Fibroblast of skin of right quadriceps (primary cell): ENCODE measurements around the gene ISG15.
"Not testable (repeated sequence)": the region's sequence is repeated elsewhere in the genome, so short reads cannot be mapped to it uniquely, and the experiment has no call there.

ENCODE experiments used
- DNase-seq: peaks from one replicate; pipeline ENCODE4 v3.0.0-alpha.2; 2013

ISG15 gene

GRCh38 chr1:1013922-1014648 lies 788 bp downstream of the ISG15 start:
- peak; percentile 52 for DNase-seq

DNA sequence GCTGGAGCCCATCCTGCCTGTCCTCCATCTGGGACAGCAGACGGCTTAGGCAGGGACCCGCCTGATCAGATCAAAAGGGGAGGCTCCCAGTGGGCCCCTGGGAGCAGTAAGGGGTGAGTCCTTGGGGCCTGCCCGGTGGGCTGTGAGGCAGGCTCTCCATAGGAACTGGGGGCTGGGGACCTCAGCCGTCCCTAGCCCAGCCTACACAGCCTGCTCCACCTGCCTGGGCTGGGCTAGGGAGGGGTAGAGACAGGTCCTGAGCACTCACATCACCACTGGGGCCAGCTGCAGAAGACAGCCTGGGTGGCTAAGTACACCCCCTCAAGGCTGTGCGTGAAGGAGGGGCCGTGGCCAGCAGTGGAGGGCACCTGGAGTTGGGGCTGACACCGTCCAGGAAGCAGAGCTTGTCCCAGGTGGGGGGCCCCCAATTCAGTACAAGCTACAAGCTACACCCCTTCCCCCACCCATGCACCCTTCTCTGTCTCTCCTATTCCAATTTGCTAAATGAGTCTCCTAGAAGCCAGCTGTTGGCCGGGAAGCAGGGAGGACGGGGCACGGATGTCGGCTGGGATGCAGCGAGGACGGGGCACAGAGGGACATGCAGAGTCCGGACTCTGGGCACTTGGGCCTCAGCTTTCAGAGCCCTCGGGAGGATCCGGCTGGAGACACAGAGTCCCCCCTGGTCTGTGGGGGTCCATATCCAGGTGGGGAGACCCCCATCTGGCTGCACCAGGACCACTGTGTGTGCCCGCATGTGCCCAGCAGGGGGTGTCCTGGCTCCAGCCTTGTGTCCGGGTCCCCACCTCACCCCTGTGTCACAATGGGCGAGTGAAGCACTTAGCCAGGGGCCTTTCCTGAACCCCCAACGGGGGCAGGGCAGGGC lies 1.7 kb downstream of the ISG15 start:
- no peak for DNase-seq

GRCh38 chr1:1017397-1018320 lies 4.4 kb downstream of the ISG15 start:
- DNase-seq = not testable (repeated sequence)

GRCh38 chr1:1018321-1018685 lies 5.0 kb downstream of the ISG15 start:
- DNase-seq = not testable (repeated sequence)

DNA sequence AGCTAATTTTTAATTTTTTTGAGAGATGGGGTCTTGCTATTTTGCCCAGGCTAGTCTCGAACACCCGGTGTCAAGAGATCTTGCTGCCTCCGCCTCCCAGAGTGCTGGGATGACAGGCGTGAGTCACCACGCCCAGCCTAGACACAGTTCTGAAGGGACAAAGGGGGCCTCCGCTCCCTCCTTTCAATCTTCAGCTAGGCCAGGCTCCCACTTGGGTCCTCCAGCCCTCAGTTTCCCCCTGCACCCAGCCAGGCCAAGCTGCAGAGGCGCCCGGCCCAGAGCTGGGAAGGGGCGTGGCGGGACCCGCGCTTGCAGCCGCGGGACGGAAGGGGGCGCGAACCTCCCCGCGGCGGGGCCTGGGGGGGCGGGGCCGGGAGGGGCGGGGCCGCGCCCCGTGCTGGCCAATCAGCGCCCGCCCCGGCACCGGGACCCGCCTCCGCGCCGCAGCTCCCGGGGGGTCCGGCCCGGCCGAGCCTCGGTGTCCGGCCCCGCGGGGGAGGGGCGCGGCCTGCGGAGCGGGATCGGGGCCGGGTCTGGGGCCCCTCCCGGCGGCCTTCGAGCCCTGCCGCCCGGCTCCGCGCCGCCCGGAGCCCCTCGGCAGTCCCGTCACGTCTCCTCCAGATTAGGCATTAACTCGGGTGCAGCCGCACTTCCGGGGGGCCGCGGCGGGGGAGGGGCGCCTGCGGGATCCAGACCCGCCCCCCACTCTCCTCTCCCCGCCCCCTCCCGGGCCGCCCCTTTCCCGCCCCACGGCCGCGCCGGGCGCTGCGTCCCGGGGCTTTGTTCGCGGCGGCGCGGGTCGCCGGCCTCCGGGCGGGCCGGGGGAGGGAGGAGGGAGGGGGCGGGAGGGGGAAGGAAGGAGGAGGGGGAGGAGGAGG lies 6.1 kb downstream of the ISG15 start:
- DNase-seq = peak; percentile 86

GRCh38 chr1:1020000-1020404 lies 6.7 kb downstream of the ISG15 start, which contains the start of gene AGRN:
Gene AGRN (plus strand): TSS chr1:1020120. CDS start chr1:1020173, 53 bp downstream.
- no peak for DNase-seq

GRCh38 chr1:1020415-1021009 lies 7.2 kb downstream of the ISG15 start:
- no peak for DNase-seq

DNA sequence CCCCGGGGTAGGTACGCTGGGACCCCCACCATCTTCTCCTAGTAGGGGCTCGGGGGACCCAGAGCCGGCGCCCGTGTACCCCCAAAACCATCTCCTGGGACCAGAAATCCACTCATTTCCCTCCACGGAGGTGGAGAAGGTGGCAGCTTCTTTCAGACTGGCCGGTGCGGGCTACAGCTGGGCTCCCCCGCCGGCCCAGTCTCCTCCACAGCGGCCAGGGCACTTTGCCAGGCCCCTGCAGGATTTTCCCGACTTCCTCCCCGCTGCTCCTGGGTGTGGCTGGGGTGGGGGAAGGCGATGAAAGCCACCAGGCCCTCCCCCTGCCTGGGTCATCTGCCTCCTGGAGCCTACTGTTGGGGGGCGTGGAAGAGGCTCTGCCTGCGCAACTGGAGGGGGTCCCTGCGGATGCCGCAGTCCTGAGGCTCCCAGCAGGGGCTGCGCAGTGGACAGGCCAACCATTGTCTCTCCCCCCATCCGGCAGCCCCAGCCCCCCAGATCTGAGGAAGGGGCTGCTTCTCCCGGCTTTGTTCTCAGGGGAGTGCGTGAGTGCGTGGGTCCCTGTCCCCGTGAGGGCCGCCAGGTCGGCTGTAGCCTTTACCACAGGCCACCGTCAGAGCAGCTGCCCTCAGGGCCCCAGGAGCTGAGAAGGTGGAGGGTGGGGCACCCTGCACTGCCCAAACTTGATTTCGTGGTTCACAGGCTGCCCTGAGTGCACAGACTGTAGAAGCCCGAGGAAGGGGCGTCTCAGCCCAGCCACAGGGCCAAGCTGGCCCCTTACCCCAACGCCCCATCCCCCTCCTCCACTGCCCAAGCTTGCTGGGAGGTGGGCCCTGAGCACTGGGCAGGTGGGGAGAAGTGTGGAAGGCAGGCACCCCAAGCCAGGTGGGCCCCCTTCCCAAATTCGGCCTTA lies 8.0 kb downstream of the ISG15 start:
- DNase-seq = peak; percentile 83

GRCh38 chr1:1021920-1022259 lies 8.6 kb downstream of the ISG15 start:
- no peak for DNase-seq

DNA sequence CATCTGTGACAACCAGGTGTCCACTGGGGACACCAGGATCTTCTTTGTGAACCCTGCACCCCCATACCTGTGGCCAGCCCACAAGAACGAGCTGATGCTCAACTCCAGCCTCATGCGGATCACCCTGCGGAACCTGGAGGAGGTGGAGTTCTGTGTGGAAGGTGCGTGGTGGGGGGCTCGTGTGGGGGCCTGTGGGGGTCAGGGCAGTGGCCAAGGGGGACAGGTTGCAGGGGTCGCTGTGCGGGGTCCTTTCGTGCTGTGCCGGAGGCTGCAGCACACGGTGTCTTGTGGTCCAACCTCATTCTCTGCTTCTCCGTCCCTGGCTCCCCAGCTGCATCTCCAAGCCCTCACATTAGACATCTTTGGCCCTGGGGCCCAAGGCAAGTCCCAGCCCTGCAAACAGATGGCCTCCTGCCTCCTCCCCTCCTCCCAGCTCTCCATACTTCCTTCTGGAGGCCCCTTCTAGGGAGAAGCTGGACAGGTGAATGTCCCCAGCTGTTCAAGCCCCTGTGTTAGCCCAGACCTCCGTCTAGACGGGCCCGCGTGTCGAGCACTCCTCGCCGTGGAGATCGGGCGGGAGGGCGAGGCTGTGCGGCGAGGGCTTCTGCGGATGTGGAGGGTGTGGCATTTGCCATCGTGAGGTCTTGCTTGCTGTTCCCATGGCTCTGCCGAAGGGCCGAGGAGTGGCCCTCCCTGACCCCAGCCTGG lies 9.2 kb downstream of the ISG15 start:
- no peak for DNase-seq

DNA sequence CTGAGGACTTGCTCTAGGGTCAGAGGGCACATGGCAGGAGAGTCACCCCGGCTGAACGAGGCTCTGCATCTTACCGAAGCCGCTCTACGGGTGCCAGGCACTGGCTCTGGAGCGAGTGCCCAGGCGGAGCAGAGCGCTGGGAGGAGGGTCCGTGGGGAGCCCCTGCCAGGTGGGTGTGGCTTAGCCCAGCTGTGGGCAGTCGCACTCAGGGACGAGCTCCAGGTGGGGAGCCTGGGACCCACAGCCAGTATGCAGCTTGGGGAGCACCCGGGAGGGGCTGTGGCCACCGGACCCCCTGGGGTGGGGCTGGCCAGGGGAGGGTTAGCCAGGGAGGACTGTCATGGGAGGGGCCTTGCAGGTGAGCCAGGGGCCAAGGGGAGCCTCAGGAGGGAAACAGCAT lies 10.4 kb downstream of the ISG15 start:
- DNase-seq = no peak

GRCh38 chr1:1024149-1024770 lies 11.0 kb downstream of the ISG15 start:
- DNase-seq = no peak

DNA sequence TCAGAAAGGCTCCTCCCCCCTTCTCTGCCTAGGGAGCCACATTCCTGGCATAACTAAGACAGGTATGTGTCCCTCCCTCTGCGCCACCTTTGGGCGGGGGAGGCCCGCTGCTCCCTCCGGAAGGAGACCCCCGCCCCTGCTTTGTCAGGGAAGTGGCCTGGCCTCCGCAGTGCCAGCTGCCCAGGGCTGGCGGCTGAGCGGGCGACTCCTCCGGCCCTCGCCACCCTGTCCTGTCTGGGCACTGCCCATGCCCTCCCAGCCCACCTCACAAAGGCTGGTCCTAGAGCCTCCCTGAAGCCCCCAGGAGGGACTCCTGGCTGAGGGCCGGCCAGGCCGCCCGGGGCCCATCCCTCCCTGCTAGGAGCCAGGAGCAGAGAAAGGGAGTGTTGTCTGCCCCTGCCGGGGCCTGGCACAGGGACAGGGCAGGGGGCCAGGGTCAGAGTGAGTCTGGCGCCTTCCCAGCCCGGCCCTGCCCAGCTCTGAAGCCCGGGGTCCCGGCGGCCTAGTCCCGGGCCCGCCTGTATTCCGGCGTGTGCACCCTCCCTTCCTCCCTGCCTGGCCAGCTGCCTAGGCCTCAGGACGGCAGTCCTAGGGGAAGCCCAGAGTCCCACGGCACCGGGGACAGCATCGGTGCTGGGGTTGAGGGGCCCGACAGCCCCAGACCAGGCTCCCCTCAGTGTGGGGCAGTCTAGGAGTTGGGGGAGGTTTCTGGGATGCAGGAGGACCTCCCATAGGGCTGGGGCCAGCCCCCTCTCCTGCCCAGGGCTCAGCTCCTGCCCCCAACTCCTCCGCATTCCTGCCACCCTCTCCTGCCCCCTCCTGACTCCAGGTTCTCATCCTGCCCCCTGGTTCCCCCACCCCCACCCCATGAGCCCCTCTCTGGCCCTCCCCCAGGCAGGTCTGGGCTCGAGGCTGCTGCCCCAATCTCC lies 11.7 kb downstream of the ISG15 start:
- peak; percentile 56 for DNase-seq

DNA sequence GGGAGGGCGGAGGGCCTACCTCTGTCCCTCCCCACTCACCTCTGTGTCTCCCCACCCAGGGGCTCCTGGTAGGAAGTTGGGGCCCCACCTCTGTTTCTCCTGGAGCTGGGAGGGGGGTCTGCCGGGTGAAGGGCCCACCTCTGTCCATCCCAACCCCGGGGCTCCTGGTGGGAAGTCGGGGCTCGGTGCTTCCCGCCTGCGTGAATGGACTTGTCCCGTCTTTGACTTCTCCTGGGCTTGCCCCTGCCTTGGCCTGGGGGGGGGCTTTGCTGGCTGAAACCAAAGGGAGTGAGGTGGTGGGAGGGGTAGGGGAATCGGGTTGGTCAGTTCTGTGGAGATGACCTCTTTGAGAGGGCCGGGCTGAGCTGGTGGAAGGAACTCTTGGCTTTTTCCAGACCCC lies 12.4 kb downstream of the ISG15 start:
- no peak for DNase-seq

- no peak for DNase-seq
Observed at GRCh38 chr1:1026599-1027413, 13.5 kb downstream of the ISG15 start.

GRCh38 chr1:1027791-1028190 lies 14.5 kb downstream of the ISG15 start:
- DNase-seq = no peak
